ENCODE data around the gene SLIT3.

DNA sequence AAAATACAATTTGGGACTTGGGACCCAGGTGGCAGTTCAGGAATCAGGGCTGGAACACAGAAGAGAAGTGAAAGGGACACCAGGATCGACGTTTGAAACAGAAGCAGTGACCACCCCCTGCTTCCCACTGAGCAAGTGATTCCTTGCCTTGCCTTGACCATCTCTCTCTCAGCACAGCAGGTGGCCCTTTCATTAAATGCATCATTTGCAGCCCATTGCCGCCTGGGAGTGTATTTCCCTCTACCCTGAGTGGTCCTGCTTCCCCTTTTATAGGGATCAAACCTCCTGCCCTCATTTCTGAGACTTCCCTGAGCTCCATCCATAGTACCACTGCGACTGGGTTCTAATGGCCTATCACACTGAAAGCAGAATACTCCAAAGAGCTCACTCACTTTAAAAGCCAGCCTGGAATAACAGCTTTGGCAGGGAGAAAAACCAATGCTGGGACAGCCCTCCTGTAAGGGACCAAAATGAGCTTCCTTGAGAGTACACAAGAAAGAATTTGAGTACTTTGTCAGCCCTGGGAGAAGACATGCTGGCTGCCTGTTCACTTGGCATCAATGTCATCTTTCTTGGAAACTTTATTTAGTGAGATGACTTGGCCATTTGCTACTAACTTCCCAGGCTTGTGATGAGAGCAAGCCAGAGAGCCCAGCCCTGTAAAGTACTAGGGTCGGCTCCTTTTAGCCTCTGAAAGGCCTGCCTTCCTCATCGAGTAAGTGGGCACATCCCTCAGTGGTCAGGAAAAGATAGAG lies 149.7 kb downstream of the SLIT3 start:
- TF ChIP-seq, protein P1, sequence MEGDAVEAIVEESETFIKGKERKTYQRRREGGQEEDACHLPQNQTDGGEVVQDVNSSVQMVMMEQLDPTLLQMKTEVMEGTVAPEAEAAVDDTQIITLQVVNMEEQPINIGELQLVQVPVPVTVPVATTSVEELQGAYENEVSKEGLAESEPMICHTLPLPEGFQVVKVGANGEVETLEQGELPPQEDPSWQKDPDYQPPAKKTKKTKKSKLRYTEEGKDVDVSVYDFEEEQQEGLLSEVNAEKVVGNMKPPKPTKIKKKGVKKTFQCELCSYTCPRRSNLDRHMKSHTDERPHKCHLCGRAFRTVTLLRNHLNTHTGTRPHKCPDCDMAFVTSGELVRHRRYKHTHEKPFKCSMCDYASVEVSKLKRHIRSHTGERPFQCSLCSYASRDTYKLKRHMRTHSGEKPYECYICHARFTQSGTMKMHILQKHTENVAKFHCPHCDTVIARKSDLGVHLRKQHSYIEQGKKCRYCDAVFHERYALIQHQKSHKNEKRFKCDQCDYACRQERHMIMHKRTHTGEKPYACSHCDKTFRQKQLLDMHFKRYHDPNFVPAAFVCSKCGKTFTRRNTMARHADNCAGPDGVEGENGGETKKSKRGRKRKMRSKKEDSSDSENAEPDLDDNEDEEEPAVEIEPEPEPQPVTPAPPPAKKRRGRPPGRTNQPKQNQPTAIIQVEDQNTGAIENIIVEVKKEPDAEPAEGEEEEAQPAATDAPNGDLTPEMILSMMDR (IDR thresholded peaks at IDR 0.05) = no peak
- TF ChIP-seq SIN3A (IDR thresholded peaks at IDR 0.05; ENCODE audit: borderline replicate concordance, low read depth, low read length) (no peak), RFX5 (IDR thresholded peaks at IDR 0.05; ENCODE audit: low read length) (no peak), USF2 (IDR thresholded peaks at IDR 0.05; ENCODE audit: borderline replicate concordance, low read depth, low read length) (no peak), EZH2phosphoT487 (IDR thresholded peaks at IDR 0.05; ENCODE audit: borderline replicate concordance, low read depth) (no peak), EP300 (IDR thresholded peaks at IDR 0.05; ENCODE audit: borderline replicate concordance in 1 of 2, low read depth in 1 of 2, low read length in 1 of 2) (no peak), GATA2 (CRISPR knock-in tag; IDR thresholded peaks at IDR 0.05) (no peak), REST (IDR thresholded peaks at IDR 0.05; ENCODE audit: low read depth, low read length) (no peak), YY1 (IDR thresholded peaks at IDR 0.05; ENCODE audit: low read depth) (no peak), RAD21 (IDR thresholded peaks at IDR 0.05; ENCODE audit: low read length) (no peak), TAF1 (IDR thresholded peaks at IDR 0.05; ENCODE audit: borderline replicate concordance, low read depth, low read length) (no peak), MXI1 (IDR thresholded peaks at IDR 0.05; ENCODE audit: low read depth, low read length) (no peak)
- TF ChIP-seq, protein P2, sequence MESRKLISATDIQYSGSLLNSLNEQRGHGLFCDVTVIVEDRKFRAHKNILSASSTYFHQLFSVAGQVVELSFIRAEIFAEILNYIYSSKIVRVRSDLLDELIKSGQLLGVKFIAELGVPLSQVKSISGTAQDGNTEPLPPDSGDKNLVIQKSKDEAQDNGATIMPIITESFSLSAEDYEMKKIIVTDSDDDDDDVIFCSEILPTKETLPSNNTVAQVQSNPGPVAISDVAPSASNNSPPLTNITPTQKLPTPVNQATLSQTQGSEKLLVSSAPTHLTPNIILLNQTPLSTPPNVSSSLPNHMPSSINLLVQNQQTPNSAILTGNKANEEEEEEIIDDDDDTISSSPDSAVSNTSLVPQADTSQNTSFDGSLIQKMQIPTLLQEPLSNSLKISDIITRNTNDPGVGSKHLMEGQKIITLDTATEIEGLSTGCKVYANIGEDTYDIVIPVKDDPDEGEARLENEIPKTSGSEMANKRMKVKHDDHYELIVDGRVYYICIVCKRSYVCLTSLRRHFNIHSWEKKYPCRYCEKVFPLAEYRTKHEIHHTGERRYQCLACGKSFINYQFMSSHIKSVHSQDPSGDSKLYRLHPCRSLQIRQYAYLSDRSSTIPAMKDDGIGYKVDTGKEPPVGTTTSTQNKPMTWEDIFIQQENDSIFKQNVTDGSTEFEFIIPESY (IDR thresholded peaks at IDR 0.05; ENCODE audit: borderline replicate concordance, low read depth) = no peak

All from SK-N-SH (cell line).